ENCODE data around the gene IQCH.
"Not testable (repeated sequence)": the region's sequence is repeated elsewhere in the genome, so short reads cannot be mapped to it uniquely, and the experiment has no call there.

Gene IQCH

GRCh38 chr15:67240235-67241131, 14.1 kb upstream of the IQCH start:
- 0 out of 2 replicates have a peak, but pooled peaks cover 8% of the 10 kb centered on the region for H4K20me1 ChIP-seq (ENCODE audit: insufficient read depth)
- H3K27ac ChIP-seq: peak overlapping the region; percentile 67; the same call in 1 of the 2 replicates
- peak; percentile 53 for TF ChIP-seq CTCF (conservative IDR thresholded peaks at IDR 0.05; ENCODE audit: low read depth, low read length)
- peaks cover 45% of the 10 kb centered on the region for H3K4me1 ChIP-seq (ENCODE audit: low read depth, poor library complexity, severe bottlenecking)
- H3K27me3 ChIP-seq (ENCODE audit: insufficient read depth, low read depth): no peaks in the 10 kb centered on the region
- H3K4me2 ChIP-seq: peak overlapping the region; percentile 96
- no peak overlapping the region for H3K4me3 ChIP-seq (IDR thresholded peaks at IDR 0.05; ENCODE audit: insufficient read depth, low read depth, low read length)
- no peak overlapping the region for H3K9ac ChIP-seq
- no peaks in the 10 kb centered on the region for H3K36me3 ChIP-seq (ENCODE audit: insufficient read depth)
- peaks cover 67% of the 10 kb centered on the region for H3K79me2 ChIP-seq (ENCODE audit: insufficient read depth, low read depth)
- H2AFZ ChIP-seq (ENCODE audit: low read depth): no peak overlapping the region

DNA sequence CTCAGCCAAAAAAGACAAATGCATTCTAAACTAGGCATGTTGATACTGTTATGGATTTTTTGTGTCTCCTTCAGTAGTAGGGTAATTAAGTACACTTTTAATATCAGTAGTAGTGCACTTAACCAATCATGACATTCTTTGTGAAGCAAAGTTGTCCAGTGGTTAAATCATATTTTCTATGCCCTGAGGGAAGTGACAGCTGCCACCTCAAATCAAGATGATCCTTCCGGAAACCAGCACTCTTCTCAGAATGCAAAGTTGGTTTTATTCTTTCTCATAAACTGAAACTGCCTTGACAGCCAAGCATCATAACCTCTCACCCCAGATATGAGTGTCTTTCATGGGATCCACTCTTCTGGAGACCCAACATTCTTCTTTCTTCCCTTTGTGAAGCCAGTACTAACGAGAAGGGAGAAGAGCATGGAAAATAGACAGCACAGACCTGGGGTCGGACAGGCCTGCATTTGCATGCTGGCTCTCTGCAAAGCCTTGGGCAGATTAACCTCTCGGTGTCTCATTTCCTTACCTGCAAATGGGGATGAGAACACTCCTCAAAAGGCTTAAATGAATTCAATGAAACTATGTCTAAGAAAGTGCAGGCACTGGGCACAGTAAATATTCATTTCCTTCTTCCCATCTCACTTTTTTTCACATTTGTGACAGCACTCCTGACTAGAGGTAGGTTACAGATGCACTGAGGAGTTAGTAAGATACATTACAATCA, 13.3 kb upstream of the IQCH start:
- Histone ChIP-seq H2AFZ (ENCODE audit: low read depth) (no peak overlapping the region), H3K79me2 (ENCODE audit: insufficient read depth, low read depth) (peaks cover 74% of the 10 kb centered on the region), H4K20me1 (ENCODE audit: insufficient read depth) (0 out of 2 replicates have a peak, but pooled peaks cover 8% of the 10 kb centered on the region), H3K27me3 (ENCODE audit: insufficient read depth, low read depth) (no peaks in the 10 kb centered on the region), H3K4me2 (peak overlapping the region; percentile 96), H3K4me1 (ENCODE audit: low read depth, poor library complexity, severe bottlenecking) (peaks cover 45% of the 10 kb centered on the region), H3K36me3 (ENCODE audit: insufficient read depth) (no peaks in the 10 kb centered on the region), H3K4me3 (IDR thresholded peaks at IDR 0.05; ENCODE audit: insufficient read depth, low read depth, low read length) (no peak overlapping the region), H3K9ac (no peak overlapping the region), H3K27ac (peak overlapping the region; percentile 67)
- TF ChIP-seq CTCF (conservative IDR thresholded peaks at IDR 0.05; ENCODE audit: low read depth, low read length): no peak

- H3K4me1 ChIP-seq (ENCODE audit: low read depth, poor library complexity, severe bottlenecking): peaks cover 45% of the 10 kb centered on the region
- no peaks in the 10 kb centered on the region for H3K36me3 ChIP-seq (ENCODE audit: insufficient read depth)
- no peak overlapping the region for H2AFZ ChIP-seq (ENCODE audit: low read depth)
- H3K9ac ChIP-seq: no peak overlapping the region
- 0 out of 2 replicates have a peak, but pooled peaks cover 4% of the 10 kb centered on the region for H4K20me1 ChIP-seq (ENCODE audit: insufficient read depth)
- no peak overlapping the region for H3K27ac ChIP-seq
- no peaks in the 10 kb centered on the region for H3K27me3 ChIP-seq (ENCODE audit: insufficient read depth, low read depth)
- no peak for TF ChIP-seq CTCF (conservative IDR thresholded peaks at IDR 0.05; ENCODE audit: low read depth, low read length)
- H3K4me3 ChIP-seq (IDR thresholded peaks at IDR 0.05; ENCODE audit: insufficient read depth, low read depth, low read length): no peak overlapping the region
- no peak overlapping the region for H3K4me2 ChIP-seq
- H3K79me2 ChIP-seq (ENCODE audit: insufficient read depth, low read depth): peaks cover 81% of the 10 kb centered on the region
Observed at GRCh38 chr15:67242708-67243111, 11.9 kb upstream of the IQCH start.

DNA sequence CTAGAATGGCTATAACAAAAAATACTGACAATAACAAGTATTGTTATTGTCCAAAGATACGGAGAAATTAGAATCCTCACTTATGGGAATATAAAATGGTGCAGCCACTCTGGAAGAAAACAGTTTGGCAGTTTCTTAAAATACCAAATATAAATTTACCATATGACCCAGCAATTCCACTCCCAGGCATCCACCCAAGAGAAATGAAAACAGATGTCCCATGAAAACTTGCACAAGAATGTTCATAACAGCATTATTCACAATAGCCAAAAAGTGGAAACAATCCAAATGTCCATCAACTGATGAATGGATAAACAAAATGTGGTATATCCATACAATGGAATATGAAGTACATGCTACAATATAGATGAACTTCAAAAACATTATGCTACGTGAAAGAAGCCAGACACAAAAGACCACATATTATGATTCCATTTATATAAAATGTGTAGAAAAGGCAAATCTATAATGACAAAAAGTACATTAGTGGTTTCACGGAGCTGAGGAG, 9.6 kb upstream of the IQCH start:
- H3K27ac ChIP-seq: no peak overlapping the region
- no peak for TF ChIP-seq CTCF (conservative IDR thresholded peaks at IDR 0.05; ENCODE audit: low read depth, low read length)
- H3K4me1 ChIP-seq (ENCODE audit: low read depth, poor library complexity, severe bottlenecking): peaks cover 32% of the 10 kb centered on the region
- peaks cover 78% of the 10 kb centered on the region; the same call in 1 of the 2 replicates for H3K79me2 ChIP-seq (ENCODE audit: insufficient read depth, low read depth)
- H3K27me3 ChIP-seq (ENCODE audit: insufficient read depth, low read depth): no peaks in the 10 kb centered on the region
- no peak overlapping the region for H3K4me2 ChIP-seq
- H3K4me3 ChIP-seq (IDR thresholded peaks at IDR 0.05; ENCODE audit: insufficient read depth, low read depth, low read length): no peak overlapping the region
- no peak overlapping the region for H2AFZ ChIP-seq (ENCODE audit: low read depth)
- H4K20me1 ChIP-seq (ENCODE audit: insufficient read depth): 0 out of 2 replicates have a peak, but pooled peaks cover 4% of the 10 kb centered on the region
- no peaks in the 10 kb centered on the region for H3K36me3 ChIP-seq (ENCODE audit: insufficient read depth)
- no peak overlapping the region for H3K9ac ChIP-seq

DNA sequence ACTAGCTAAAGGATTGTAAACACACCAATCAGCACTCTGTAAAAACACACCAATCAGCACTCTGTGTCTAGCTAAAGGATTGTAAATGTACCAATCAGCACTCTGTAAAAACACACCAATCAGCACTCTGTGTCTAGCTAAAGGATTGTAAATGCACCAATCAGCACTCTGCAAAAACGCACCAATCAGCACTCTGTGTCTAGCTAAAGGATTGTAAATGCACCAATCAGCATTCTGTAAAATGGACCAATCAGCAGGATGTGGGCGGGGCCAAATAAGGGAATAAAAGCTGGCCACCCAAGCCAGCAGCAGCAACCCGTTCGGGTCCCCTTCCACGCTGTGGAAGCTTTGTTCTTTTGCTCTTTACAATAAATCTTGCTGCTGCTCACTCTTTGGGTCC, 8.0 kb upstream of the IQCH start:
- H3K4me2 ChIP-seq; H3K9ac ChIP-seq; H4K20me1 ChIP-seq (ENCODE audit: insufficient read depth); H3K36me3 ChIP-seq (ENCODE audit: insufficient read depth); H3K4me3 ChIP-seq (IDR thresholded peaks at IDR 0.05; ENCODE audit: insufficient read depth, low read depth, low read length); H3K27me3 ChIP-seq (ENCODE audit: insufficient read depth, low read depth); H3K27ac ChIP-seq; H2AFZ ChIP-seq (ENCODE audit: low read depth): not testable (repeated sequence)
- Histone ChIP-seq H3K79me2 (ENCODE audit: insufficient read depth, low read depth) (peaks cover 81% of the 10 kb centered on the region; the same call in 1 of the 2 replicates), H3K4me1 (ENCODE audit: low read depth, poor library complexity, severe bottlenecking) (peaks cover 16% of the 10 kb centered on the region)

Measured in KMS-11 (cell line).